Neural crest cell (in vitro differentiated cells): Measurements from ENCODE around the gene FNDC3A. TPM values are rescaled to one million over a fixed set of nuclear protein-coding genes. Genes with fewer than 3 reads are reported as not detected.
A peak's percentile ranks its signal among the peaks of the same experiment; 100 is the strongest.

ENCODE experiments used
- DNase-seq: peaks from one replicate; pipeline ENCODE4 v3.0.0; 2021; ENCODE audit warnings: low read depth, mixed read lengths, low spot score
- H3K27ac Mint-ChIP-seq: one replicate; pipeline ENCODE4 v1.8.0; 2021; ENCODE audit warnings: mild to moderate bottlenecking, mixed read lengths; ENCODE audit not compliant: unreplicated experiment
- H3K27me3 Mint-ChIP-seq: 2 replicates; pipeline ENCODE4 v1.8.0; 2021; ENCODE audit warnings: low read depth, mild to moderate bottlenecking, mixed read lengths
- H3K36me3 Mint-ChIP-seq: 2 replicates; pipeline ENCODE4 v1.8.0; 2021; ENCODE audit warnings: low read depth, mild to moderate bottlenecking, mixed read lengths
- H3K4me1 Mint-ChIP-seq: 2 replicates; pipeline ENCODE4 v1.8.0; 2021; ENCODE audit warnings: mixed read lengths
- H3K4me3 Mint-ChIP-seq: one replicate; pipeline ENCODE4 v1.8.0; 2021; ENCODE audit warnings: mild to moderate bottlenecking, mixed read lengths
- H3K9me3 Mint-ChIP-seq: 2 replicates; pipeline ENCODE4 v1.8.0; 2021; ENCODE audit warnings: mixed read lengths
- total RNA-seq: library from RNA; stranded (reverse); gene quantifications from 2 replicates; pipeline ENCODE4 v1.2.1, GENCODE V29; 2021
- TF ChIP-seq, protein P1 (sequence below): fragments of 200-600 bp; sonication (generic); conservative IDR thresholded peaks from 2 replicates; pipeline ENCODE4 v1.5.0; 2021; ENCODE audit warnings: antibody characterized with exemption, mild to moderate bottlenecking

The FNDC3A gene
- total RNA-seq, 1 donor from 2014 or later, result 57.1 TPM

DNA sequence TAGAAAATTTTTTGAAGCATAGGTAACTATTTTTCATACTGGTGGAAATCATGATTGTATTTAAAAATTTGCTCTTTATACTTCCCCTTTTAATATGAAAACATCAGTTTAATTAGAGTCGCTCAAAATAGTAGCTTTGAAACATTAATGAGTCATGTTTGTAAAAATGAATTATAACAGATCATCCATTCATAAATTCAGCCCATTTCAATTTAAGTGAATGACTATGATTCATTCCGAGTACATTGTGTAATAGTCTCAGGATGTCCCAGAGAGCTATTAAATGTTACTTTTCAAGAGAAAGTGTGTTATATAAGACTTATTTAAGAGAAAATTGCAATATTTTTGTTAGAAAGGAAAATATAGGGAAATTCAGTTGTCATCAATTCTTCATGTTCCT, 111.0 kb downstream of the FNDC3A start:
- no peaks in the 10 kb centered on the region for H3K9me3 Mint-ChIP-seq
- no peaks in the 10 kb centered on the region for H3K27me3 Mint-ChIP-seq
- TF ChIP-seq, protein P1, sequence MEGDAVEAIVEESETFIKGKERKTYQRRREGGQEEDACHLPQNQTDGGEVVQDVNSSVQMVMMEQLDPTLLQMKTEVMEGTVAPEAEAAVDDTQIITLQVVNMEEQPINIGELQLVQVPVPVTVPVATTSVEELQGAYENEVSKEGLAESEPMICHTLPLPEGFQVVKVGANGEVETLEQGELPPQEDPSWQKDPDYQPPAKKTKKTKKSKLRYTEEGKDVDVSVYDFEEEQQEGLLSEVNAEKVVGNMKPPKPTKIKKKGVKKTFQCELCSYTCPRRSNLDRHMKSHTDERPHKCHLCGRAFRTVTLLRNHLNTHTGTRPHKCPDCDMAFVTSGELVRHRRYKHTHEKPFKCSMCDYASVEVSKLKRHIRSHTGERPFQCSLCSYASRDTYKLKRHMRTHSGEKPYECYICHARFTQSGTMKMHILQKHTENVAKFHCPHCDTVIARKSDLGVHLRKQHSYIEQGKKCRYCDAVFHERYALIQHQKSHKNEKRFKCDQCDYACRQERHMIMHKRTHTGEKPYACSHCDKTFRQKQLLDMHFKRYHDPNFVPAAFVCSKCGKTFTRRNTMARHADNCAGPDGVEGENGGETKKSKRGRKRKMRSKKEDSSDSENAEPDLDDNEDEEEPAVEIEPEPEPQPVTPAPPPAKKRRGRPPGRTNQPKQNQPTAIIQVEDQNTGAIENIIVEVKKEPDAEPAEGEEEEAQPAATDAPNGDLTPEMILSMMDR, result no peak
- peaks cover 11% of the 10 kb centered on the region for H3K4me1 Mint-ChIP-seq
- no peak overlapping the region for H3K4me3 Mint-ChIP-seq
- H3K27ac Mint-ChIP-seq, result no peak overlapping the region
- no peak for DNase-seq
- peaks cover 5% of the 10 kb centered on the region for H3K36me3 Mint-ChIP-seq

DNA sequence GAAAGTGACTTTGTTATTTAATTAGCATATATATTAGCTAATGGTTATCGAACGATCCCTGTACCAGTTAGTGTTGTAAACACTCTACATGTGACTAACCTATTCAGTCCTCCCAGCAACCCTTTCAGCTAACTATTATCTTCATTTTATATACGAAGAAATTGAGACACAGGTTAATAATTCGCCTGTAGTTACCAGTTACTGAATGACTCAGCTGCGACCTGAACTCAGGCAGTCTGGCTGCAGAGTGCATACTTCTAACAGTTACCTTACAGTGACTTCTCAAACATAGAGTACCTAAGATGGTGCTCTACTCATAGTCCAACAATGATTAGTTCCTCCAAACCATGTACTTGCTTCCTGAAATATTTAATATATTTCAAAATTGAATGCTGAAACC, 117.7 kb downstream of the FNDC3A start:
- no peak overlapping the region for H3K27ac Mint-ChIP-seq
- TF ChIP-seq, protein P1, result no peak
- no peak for DNase-seq
- no peaks in the 10 kb centered on the region for H3K9me3 Mint-ChIP-seq
- H3K36me3 Mint-ChIP-seq, result no peaks in the 10 kb centered on the region
- no peaks in the 10 kb centered on the region for H3K27me3 Mint-ChIP-seq
- peaks cover 24% of the 10 kb centered on the region for H3K4me1 Mint-ChIP-seq
- H3K4me3 Mint-ChIP-seq, result no peak overlapping the region

DNA sequence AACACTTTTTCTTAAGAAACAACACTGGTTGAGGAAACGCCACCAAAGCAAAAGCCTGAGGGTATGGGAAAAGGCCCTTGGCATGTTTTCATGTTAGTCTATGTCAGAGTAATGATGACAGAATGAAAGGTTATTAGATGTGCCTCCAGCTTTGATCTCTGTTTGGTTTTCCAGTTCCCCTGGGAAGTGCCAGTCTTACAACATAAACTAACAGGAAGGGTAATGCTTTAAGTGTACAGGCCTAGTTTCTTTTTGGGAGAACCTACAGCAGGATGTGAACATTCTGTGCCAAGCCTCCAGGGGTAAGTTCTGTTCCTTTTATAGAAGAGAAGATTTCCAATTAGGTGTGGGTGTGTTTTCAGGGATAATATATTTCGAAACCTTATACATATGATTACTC, 121.7 kb downstream of the FNDC3A start:
- Mint-ChIP-seq H3K9me3 (no peaks in the 10 kb centered on the region), H3K27ac (no peak overlapping the region), H3K27me3 (no peaks in the 10 kb centered on the region), H3K36me3 (no peaks in the 10 kb centered on the region), H3K4me1 (peaks cover 15% of the 10 kb centered on the region), H3K4me3 (no peak overlapping the region)
- no peak for DNase-seq
- TF ChIP-seq, protein P1, result no peak

DNA sequence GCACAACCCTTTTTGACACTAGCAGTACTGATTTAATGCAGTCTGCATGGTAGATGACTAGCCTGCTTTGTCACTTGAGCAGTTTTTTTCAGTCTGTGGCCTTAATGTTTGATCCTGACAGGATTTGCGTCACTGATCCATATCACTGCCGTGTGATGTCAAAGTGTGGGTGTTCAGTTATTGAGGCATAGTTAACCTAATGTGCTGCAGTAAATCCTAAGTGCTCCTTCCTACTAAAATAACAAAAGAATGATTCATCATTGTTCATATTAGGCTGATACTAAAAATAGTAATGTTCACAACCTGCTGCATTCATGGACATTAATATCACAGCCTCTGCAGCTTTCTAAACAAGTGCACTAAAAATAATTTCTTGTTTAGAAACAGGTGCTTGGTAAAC, 122.5 kb downstream of the FNDC3A start:
- H3K9me3 Mint-ChIP-seq, result no peaks in the 10 kb centered on the region
- no peaks in the 10 kb centered on the region for H3K36me3 Mint-ChIP-seq
- H3K27me3 Mint-ChIP-seq, result no peaks in the 10 kb centered on the region
- no peak for DNase-seq
- no peak overlapping the region for H3K27ac Mint-ChIP-seq
- H3K4me3 Mint-ChIP-seq, result no peak overlapping the region
- TF ChIP-seq, protein P1, result no peak
- peaks cover 15% of the 10 kb centered on the region for H3K4me1 Mint-ChIP-seq

DNA sequence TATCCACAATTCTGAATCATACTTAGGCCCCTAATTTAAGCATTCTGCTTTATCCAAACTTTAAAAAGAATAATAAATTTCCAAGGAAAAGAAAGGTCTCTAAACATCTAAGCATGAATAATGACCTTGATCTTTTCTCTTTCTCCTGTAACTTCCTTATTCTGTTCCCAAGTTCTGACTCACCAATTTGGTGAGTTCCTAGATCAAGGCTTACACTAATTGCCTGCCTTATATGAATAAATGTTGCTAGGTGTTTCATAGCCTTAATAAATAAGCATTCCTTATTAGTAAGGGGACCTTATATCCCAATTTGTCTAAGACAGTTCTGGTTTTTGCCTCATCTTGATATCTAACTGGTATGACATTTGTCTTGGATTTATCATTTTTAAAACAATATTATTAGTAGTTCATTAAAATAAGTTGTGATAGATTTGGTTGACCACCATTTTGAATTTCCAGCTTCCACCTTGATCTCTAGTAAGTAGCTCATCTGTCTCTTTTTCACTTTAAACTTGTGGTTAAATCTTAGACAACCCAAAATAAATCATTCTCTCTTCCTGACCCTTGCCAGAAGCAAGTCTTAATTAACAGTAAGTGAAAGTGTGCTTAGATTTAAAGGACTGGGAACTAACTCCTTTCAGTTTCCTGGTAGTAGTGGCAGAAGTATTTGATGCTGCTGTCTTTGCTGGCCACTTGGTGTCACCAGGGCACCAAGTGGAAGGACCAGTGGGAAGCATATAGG, 123.2 kb downstream of the FNDC3A start:
- TF ChIP-seq, protein P1, result peak; percentile 54
- no peaks in the 10 kb centered on the region for H3K9me3 Mint-ChIP-seq
- no peak for DNase-seq
- no peaks in the 10 kb centered on the region for H3K27me3 Mint-ChIP-seq
- H3K27ac Mint-ChIP-seq, result no peak overlapping the region
- peaks cover 15% of the 10 kb centered on the region for H3K4me1 Mint-ChIP-seq
- no peaks in the 10 kb centered on the region for H3K36me3 Mint-ChIP-seq
- H3K4me3 Mint-ChIP-seq, result no peak overlapping the region
